ENCODE results near the gene ZNF827. TPM values are rescaled to one million over a fixed set of nuclear protein-coding genes. Genes with fewer than 3 reads are reported as not detected.

The ZNF827 gene
- total and polyA plus RNA-seq, 9 of the 15 experiments (the other 6 are each of a cell fraction or from before 2014, with no cell fraction given) = 0.07 to 0.40 TPM; not detected in 7

DNA sequence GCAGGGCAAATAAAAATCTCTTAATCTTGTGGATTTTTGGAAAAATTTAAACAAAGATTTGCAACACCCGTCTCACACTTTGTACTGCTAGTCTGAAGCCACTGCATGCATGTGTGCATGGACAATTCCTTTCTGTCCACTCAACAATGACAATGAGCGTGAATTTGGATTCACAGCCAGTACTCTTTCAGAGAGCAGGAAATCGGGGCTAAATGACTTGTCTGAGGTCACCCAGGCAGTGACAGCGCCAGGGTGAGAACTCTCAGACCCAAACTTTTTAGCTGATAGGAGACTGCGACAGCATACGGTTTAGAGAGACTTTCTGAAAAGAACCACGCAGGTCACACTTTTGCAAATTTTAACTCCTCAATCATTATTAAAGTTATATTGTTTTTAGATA lies 90.9 kb downstream of the ZNF827 start:
- no peaks in the 10 kb centered on the region for H3K4me1 ChIP-seq (replicated peaks in 1 of 2; ENCODE audit: control insufficient read depth in 2 of 2, insufficient read depth in 2 of 2, low read length in 2 of 2)
- H3K9ac ChIP-seq (ENCODE audit: insufficient read depth in 1 of 2, low read depth in 2 of 2, low read length in 2 of 2) = no peak overlapping the region
- in situ Hi-C loops (cut with MboI) = no loop called here
- H3K79me2 ChIP-seq (ENCODE audit: control insufficient read depth, insufficient read depth, low read length) = no peaks in the 10 kb centered on the region
- no peak for DNase-seq (ENCODE audit: extremely low read depth in 1 of 4, low spot score in 3 of 4)
- H4K20me1 ChIP-seq (replicated peaks; ENCODE audit: control insufficient read depth, insufficient read depth, low read length) = no peaks in the 10 kb centered on the region
- H3K4me3 ChIP-seq = no peak overlapping the region
- POLR2A ChIA-PET = no interaction called here
- TF ChIP-seq CBX2 (IDR thresholded peaks at IDR 0.05; ENCODE audit: insufficient read depth, low read length, poor library complexity, severe bottlenecking) (no peak), MCM2 (IDR thresholded peaks at IDR 0.05; ENCODE audit: low read depth) (no peak), ZBED1 (IDR thresholded peaks at IDR 0.05) (no peak), MXI1 (IDR thresholded peaks at IDR 0.05; ENCODE audit: low read depth, low read length) (no peak), ZNF79 (CRISPR knock-in tag; IDR thresholded peaks at IDR 0.05; ENCODE audit: low read depth) (no peak), ZC3H8 (IDR thresholded peaks at IDR 0.05) (no peak), ZFX (CRISPR knock-in tag; IDR thresholded peaks at IDR 0.05) (no peak), ZNF354B (CRISPR knock-in tag; IDR thresholded peaks at IDR 0.05) (no peak), DMBX1 (CRISPR knock-in tag; IDR thresholded peaks at IDR 0.05; ENCODE audit: borderline replicate concordance) (no peak), ZNF324 (CRISPR knock-in tag; IDR thresholded peaks at IDR 0.05) (no peak), NONO (IDR thresholded peaks at IDR 0.05; ENCODE audit: low read depth in 2 of 2, low read length in 1 of 2) (no peak)
- TF ChIP-seq, protein P1, sequence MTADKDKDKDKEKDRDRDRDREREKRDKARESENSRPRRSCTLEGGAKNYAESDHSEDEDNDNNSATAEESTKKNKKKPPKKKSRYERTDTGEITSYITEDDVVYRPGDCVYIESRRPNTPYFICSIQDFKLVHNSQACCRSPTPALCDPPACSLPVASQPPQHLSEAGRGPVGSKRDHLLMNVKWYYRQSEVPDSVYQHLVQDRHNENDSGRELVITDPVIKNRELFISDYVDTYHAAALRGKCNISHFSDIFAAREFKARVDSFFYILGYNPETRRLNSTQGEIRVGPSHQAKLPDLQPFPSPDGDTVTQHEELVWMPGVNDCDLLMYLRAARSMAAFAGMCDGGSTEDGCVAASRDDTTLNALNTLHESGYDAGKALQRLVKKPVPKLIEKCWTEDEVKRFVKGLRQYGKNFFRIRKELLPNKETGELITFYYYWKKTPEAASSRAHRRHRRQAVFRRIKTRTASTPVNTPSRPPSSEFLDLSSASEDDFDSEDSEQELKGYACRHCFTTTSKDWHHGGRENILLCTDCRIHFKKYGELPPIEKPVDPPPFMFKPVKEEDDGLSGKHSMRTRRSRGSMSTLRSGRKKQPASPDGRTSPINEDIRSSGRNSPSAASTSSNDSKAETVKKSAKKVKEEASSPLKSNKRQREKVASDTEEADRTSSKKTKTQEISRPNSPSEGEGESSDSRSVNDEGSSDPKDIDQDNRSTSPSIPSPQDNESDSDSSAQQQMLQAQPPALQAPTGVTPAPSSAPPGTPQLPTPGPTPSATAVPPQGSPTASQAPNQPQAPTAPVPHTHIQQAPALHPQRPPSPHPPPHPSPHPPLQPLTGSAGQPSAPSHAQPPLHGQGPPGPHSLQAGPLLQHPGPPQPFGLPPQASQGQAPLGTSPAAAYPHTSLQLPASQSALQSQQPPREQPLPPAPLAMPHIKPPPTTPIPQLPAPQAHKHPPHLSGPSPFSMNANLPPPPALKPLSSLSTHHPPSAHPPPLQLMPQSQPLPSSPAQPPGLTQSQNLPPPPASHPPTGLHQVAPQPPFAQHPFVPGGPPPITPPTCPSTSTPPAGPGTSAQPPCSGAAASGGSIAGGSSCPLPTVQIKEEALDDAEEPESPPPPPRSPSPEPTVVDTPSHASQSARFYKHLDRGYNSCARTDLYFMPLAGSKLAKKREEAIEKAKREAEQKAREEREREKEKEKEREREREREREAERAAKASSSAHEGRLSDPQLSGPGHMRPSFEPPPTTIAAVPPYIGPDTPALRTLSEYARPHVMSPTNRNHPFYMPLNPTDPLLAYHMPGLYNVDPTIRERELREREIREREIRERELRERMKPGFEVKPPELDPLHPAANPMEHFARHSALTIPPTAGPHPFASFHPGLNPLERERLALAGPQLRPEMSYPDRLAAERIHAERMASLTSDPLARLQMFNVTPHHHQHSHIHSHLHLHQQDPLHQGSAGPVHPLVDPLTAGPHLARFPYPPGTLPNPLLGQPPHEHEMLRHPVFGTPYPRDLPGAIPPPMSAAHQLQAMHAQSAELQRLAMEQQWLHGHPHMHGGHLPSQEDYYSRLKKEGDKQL (CRISPR knock-in tag; IDR thresholded peaks at IDR 0.05; ENCODE audit: borderline replicate concordance) = no peak
- TF ChIP-seq, protein P2, sequence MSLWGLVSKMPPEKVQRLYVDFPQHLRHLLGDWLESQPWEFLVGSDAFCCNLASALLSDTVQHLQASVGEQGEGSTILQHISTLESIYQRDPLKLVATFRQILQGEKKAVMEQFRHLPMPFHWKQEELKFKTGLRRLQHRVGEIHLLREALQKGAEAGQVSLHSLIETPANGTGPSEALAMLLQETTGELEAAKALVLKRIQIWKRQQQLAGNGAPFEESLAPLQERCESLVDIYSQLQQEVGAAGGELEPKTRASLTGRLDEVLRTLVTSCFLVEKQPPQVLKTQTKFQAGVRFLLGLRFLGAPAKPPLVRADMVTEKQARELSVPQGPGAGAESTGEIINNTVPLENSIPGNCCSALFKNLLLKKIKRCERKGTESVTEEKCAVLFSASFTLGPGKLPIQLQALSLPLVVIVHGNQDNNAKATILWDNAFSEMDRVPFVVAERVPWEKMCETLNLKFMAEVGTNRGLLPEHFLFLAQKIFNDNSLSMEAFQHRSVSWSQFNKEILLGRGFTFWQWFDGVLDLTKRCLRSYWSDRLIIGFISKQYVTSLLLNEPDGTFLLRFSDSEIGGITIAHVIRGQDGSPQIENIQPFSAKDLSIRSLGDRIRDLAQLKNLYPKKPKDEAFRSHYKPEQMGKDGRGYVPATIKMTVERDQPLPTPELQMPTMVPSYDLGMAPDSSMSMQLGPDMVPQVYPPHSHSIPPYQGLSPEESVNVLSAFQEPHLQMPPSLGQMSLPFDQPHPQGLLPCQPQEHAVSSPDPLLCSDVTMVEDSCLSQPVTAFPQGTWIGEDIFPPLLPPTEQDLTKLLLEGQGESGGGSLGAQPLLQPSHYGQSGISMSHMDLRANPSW (CRISPR knock-in tag; IDR thresholded peaks at IDR 0.05) = no peak
- TF ChIP-seq, protein P3, sequence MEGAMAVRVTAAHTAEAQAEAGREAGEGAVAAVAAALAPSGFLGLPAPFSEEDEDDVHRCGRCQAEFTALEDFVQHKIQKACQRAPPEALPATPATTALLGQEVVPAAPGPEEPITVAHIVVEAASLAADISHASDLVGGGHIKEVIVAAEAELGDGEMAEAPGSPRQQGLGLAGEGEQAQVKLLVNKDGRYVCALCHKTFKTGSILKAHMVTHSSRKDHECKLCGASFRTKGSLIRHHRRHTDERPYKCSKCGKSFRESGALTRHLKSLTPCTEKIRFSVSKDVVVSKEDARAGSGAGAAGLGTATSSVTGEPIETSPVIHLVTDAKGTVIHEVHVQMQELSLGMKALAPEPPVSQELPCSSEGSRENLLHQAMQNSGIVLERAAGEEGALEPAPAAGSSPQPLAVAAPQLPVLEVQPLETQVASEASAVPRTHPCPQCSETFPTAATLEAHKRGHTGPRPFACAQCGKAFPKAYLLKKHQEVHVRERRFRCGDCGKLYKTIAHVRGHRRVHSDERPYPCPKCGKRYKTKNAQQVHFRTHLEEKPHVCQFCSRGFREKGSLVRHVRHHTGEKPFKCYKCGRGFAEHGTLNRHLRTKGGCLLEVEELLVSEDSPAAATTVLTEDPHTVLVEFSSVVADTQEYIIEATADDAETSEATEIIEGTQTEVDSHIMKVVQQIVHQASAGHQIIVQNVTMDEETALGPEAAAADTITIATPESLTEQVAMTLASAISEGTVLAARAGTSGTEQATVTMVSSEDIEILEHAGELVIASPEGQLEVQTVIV (CRISPR knock-in tag; IDR thresholded peaks at IDR 0.05; ENCODE audit: borderline replicate concordance) = no peak
- no peaks in the 10 kb centered on the region for H3K9me3 ChIP-seq (replicated peaks; ENCODE audit: control insufficient read depth, insufficient read depth, low read depth, low read length)
- intact Hi-C loops (cut with micrococcal nuclease) = no loop called here
- peaks cover 0 to 6% of the 10 kb centered on the region in 2 experiments; a peak in 4 of 5 replicates for H3K27me3 ChIP-seq (ENCODE audit: control insufficient read depth in 2 of 2, insufficient read depth in 2 of 2, low read length in 2 of 2)
- H3K4me2 ChIP-seq (ENCODE audit: insufficient read depth, low read length) = no peak overlapping the region
- H3K36me3 ChIP-seq (ENCODE audit: control insufficient read depth, insufficient read depth, low read length) = no peaks in the 10 kb centered on the region
- no peak for FAIRE-seq
- 0% methylated on average over 7 of the region's 7 CpGs for WGBS (ENCODE audit: insufficient coverage, low coverage, missing lambda C conversion rate)
- H3K9me1 ChIP-seq (ENCODE audit: control insufficient read depth, insufficient read depth, low read length) = no peaks in the 10 kb centered on the region
- no TSS peak for BruUV-seq (replicated peaks)
- ATAC-seq = no peak
- CTCF ChIA-PET (ENCODE audit: low intra/inter-chr PET ratio) = no interaction called here
- H2AFZ ChIP-seq (ENCODE audit: low read depth, low read length) = no peak overlapping the region
- H3K27ac ChIP-seq (ENCODE audit: extremely low read depth, low read depth, low read length) = no peak overlapping the region

Measured in K562 (cell line).